ENCODE data around the gene FHOD3.

The FHOD3 gene

GRCh38 chr18:36323421-36323820 lies 25.9 kb downstream of the FHOD3 start:
- DNase-seq, result no peak

DNA sequence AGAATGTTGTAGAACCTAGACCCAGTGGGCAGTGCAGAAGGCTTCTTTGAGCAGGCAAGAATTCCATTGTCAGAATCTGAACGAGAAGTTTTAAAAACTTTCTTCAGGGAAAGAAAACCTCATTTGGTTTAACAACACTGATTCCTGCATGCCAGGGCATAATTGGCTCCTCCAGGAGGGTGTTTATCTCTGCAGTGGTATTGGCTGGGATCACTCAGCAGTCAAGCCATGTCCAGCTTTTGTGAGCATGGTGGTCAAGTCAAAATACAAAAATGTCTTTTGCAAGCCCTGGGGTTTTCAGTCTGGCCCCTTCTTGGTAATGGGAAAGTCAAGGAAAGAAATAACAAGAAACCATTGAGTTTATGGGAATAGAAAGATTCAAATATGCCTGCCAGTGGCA lies 28.3 kb downstream of the FHOD3 start:
- DNase-seq, result no peak

- no peak for DNase-seq
Observed at GRCh38 chr18:36326771-36327170, 29.3 kb downstream of the FHOD3 start.

- DNase-seq, result no peak
Observed at GRCh38 chr18:36327352-36328316, 30.1 kb downstream of the FHOD3 start.

DNA sequence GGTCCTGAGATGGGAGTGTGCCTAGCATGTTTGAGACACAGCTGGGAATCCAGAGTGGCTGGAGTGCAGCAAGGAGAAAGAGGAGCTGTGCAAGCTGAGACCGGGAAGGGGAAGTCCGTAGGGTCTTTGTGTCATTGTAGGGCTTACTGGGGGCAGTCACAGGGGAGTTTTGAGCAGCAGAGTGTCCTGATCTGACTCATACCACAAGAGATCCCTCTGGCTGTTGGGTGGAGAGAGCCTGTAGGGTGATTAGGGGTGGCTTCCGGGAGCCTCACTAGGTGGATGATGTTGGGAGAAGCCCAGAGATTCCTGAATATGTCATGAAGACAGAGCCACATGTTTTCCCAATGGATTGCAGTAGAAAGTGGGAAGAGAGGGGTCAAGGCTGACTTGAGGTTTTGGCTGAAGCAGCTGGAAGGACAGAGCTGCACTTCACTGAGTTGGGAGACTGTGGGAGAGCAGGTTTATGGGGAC lies 30.9 kb downstream of the FHOD3 start:
- no peak for DNase-seq

DNA sequence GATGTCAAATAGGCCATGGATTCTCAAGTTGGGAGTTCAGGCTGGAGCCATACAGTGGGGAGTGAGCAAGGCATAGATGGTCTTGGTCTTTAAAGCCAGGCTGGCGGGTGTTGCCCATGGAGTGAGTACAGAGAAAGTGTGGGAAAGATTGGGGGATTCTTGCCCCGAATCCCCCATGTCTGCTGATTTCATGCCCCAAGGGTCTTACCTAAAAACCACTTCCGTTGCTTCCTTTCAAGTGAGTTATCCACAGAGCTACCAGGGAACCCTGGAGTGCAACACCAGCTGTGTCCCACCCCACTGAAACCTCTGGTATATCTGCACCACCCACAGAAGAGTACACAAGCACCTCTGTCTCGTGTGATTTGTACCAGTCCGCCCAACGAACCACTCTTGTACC lies 31.4 kb downstream of the FHOD3 start:
- DNase-seq, result no peak

DNA sequence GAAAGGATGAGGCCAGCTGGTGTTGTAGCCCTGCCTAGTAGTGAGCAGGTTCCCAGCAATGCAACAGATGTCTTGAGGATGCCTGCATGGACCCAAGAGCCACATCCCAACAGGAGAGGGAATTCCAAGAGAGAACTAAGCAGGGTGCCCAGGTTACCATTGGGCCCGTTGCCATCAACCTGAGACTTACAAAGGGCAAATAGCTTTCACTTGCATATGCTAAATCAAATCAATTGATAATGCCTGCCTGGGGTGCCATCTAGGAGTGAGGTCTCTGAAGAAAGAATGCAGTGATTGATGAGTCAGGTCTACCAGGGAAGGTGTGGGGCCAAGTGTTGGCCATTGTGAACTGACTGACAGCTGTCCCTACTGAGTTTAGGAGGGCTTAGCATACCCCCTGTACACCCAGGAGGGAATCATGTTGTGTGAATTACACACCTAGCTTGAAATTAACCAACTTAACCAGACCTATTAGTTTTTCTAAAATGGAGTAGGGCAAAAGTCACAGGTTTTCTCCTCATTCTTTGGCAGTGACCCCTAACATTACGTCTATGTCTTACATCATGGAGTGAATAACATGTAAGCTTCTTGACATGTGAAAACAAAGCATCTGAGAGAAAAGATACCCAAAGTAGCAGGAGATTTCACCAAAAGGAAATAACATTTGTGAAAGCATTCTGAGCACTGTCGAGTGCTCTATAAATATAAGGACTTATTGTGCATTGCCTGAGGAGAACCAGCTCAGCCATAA lies 32.3 kb downstream of the FHOD3 start:
- DNase-seq, result no peak

- no peak for DNase-seq
Observed at GRCh38 chr18:36330435-36331052, 33.0 kb downstream of the FHOD3 start.

DNA sequence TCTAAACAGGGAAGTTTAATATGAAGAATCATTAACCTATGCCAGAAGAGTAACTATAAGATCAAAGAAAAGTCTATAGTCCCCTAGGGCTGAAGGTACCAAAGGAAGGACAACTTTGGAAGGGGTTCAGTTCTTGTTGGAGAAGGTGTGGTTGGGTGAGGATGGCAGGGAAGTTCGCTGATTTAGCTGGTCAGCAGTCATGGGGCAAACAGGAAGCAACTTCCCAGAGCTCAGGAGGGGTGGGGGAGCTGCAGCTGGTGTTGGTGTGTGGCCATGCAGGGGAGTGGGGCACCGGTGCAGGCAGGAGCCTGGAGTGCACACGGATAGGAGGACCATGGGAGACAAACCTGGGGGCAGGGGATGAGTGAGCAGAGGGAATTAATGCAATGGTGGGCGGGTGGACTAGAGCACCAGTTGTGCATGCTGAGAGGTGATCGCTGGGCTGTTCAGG lies 34.0 kb downstream of the FHOD3 start:
- no peak for DNase-seq

- DNase-seq, result no peak
Observed at GRCh38 chr18:36333414-36333813, 35.9 kb downstream of the FHOD3 start.

GRCh38 chr18:36334798-36335197 lies 37.3 kb downstream of the FHOD3 start:
- no peak for DNase-seq

DNA sequence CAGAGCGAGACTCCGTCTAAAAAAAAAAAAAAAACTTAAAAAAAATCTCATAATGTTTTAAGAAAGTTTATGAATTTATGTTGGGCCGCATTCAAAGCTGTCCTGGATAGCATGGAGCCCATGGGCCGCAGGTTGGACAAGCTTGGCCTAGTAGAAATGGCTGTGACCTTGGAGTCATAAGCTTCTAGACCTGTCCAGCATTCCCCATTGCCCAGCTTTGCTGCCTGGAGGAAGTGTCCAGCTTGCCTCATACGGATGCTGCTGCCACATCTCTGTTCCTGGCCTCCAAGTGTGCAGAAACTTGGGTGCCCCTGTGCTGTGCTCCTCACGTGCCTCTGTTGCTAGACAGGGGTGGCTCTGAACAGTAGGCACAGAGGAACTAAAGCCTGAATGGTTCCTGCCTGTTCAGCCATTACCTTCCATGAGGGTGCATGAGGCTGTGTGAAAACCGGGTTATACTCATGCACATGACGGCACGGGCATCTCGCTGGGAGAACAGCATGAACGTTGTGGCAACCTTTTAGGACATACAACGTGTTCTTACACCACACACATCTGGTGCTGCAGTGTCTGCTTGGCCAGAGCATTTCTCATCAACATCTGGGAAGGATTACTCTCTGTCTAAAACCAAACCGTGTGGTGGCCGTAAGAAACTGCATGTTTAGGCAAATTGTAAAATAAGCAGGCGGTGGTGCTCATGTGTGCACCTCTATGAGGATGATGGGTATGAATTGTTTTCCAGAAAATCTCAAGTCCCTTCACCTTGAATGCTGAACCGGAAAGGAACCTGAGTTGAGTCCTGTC lies 38.2 kb downstream of the FHOD3 start:
- no peak for DNase-seq

GRCh38 chr18:36337679-36338402 lies 40.3 kb downstream of the FHOD3 start:
- no peak for DNase-seq

- no peak for DNase-seq
Observed at GRCh38 chr18:36338403-36338933, 41.0 kb downstream of the FHOD3 start.

DNA sequence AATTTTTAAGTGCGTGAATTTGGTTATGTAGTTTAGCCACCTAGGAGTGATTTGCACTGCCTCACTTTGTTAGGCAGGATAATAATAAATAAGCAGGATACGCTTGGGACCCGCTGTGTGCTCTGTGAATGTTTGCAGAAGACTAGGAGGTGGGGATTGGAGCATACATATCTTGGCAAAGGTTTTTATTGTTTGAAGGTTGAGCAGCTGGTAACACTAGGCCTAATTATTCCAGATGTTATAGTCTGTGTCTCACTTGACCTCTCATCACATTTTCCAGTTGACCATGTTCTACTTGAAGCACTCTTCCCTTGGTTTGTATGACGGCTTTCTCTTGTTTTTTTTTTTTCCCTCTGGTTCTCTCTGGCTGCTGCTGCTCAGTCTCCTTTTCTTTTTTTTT lies 42.7 kb downstream of the FHOD3 start:
- no peak for DNase-seq

DNA sequence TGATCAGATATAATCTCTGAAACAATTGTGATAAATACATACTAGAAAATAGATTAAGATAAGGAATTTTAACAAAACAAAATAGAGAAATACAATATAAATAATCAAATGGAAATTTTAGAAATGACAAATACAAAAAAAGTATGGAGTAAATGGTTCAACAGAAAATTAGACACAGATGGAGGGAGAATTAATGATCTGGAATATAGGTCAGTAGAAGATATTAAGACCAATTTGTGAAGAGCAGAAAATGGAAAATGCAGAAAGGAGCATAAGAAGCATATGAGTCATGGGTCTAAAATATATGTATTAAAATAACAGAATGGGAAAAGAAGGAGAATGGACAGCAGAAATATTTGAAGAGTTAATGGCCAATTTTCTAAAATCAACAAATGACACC lies 44.4 kb downstream of the FHOD3 start:
- no peak for DNase-seq

GRCh38 chr18:36348331-36348730 lies 50.8 kb downstream of the FHOD3 start:
- no peak for DNase-seq

- no peak for DNase-seq
Observed at GRCh38 chr18:36348971-36349417, 51.5 kb downstream of the FHOD3 start.

- DNase-seq, result no peak
Observed at GRCh38 chr18:36349552-36349951, 52.0 kb downstream of the FHOD3 start.

- no peak for DNase-seq
Observed at GRCh38 chr18:36350251-36350651, 52.7 kb downstream of the FHOD3 start.

DNA sequence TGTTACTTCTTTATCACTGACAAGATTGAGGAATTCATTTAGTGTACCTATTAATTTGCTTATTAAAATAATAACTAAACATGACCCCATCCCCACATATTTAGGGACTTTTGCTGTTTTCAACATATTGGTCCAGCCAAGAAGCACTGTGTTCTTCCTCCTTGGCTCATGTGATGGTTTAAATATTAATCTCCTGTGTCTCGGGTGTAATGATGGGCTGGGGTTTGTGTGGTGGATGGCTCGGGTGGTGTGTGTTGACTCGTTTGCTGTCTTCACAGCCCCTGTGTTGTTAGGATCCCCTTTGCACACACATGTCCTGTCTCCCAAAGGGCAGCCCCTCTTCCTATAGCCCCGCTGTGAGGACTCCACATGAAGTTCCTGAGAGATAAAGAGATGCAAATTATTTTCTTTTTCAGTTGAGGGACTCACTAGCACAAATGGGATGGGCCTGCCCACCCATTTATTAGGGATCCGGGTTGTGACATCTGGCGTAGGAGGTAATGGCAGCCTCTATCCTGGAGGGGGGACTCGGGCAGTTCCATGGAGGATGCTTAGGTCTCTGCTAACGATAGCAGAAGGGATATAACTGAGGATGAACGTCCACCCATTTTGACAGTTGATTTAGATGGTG lies 53.4 kb downstream of the FHOD3 start:
- no peak for DNase-seq
